KOPT-K1 (cell line): ENCODE measurements around the gene SLC9C1.
A peak's percentile ranks its signal among the peaks of the same experiment; 100 is the strongest.

Source experiments
- H3K27ac ChIP-seq: fragments of 200-600 bp; sonication (generic); 2 replicates; pipeline ENCODE4 v1.5.1; 2016; ENCODE audit warnings: antibody characterized with exemption, mild to moderate bottlenecking, low read depth, low read length; ENCODE audit not compliant: poor library complexity, severe bottlenecking
- H3K36me3 ChIP-seq: fragments of 200-600 bp; sonication (generic); 2 replicates; pipeline ENCODE4 v1.5.1; 2017; ENCODE audit warnings: antibody characterized with exemption, mild to moderate bottlenecking, low read length, moderate library complexity; ENCODE audit not compliant: insufficient read depth
- H3K9me3 ChIP-seq: fragments of 200-600 bp; sonication (generic); 2 replicates; pipeline ENCODE4 v1.5.1; 2017; ENCODE audit warnings: antibody characterized with exemption, low read length, mild to moderate bottlenecking; ENCODE audit not compliant: insufficient read depth, poor library complexity, severe bottlenecking

Gene SLC9C1

GRCh38 chr3:112293368-112294321, at the start of gene SLC9C1:
Gene SLC9C1 (minus strand): TSS chr3:112294216. CDS start chr3:112286791, 7,425 bp downstream.
- Histone ChIP-seq H3K36me3 (no peaks in the 10 kb centered on the region), H3K9me3 (peaks cover 10% of the 10 kb centered on the region), H3K27ac (peak within 1 kb of the TSS; percentile 81)

- H3K9me3 ChIP-seq, result no peaks in the 10 kb centered on the region
- no peak overlapping the region for H3K27ac ChIP-seq
- no peaks in the 10 kb centered on the region for H3K36me3 ChIP-seq
These were observed 47.4 kb upstream of the SLC9C1 start for GRCh38 chr3:112341386-112341785.

GRCh38 chr3:112339609-112340008, 45.6 kb upstream of the SLC9C1 start:
- Histone ChIP-seq H3K36me3 (no peaks in the 10 kb centered on the region), H3K9me3 (no peaks in the 10 kb centered on the region), H3K27ac (no peak overlapping the region)

GRCh38 chr3:112339134-112339533, 45.1 kb upstream of the SLC9C1 start:
- H3K27ac ChIP-seq, result no peak overlapping the region
- no peaks in the 10 kb centered on the region for H3K36me3 ChIP-seq
- H3K9me3 ChIP-seq, result no peaks in the 10 kb centered on the region

GRCh38 chr3:112338727-112339056, 44.7 kb upstream of the SLC9C1 start:
- no peaks in the 10 kb centered on the region for H3K9me3 ChIP-seq
- H3K36me3 ChIP-seq, result no peaks in the 10 kb centered on the region
- H3K27ac ChIP-seq, result no peak overlapping the region

GRCh38 chr3:112338021-112338726, 44.2 kb upstream of the SLC9C1 start:
- Histone ChIP-seq H3K36me3 (no peaks in the 10 kb centered on the region), H3K9me3 (peaks cover under 1% of the 10 kb centered on the region)

GRCh38 chr3:112335434-112335781, 41.4 kb upstream of the SLC9C1 start:
- no peak overlapping the region for H3K27ac ChIP-seq
- H3K9me3 ChIP-seq, result peaks cover 6% of the 10 kb centered on the region
- no peaks in the 10 kb centered on the region for H3K36me3 ChIP-seq

More at GRCh38 chr3:112338021-112338726, 44.2 kb upstream of the SLC9C1 start:
- H3K27ac ChIP-seq, result no peak overlapping the region

GRCh38 chr3:112334691-112335433, 40.8 kb upstream of the SLC9C1 start:
- Histone ChIP-seq H3K27ac (no peak overlapping the region), H3K36me3 (no peaks in the 10 kb centered on the region), H3K9me3 (peaks cover 6% of the 10 kb centered on the region)

- no peaks in the 10 kb centered on the region for H3K36me3 ChIP-seq
- peaks cover 6% of the 10 kb centered on the region for H3K9me3 ChIP-seq
- H3K27ac ChIP-seq, result no peak overlapping the region
These were observed 39.6 kb upstream of the SLC9C1 start for GRCh38 chr3:112333381-112334317.

GRCh38 chr3:112333002-112333380, 39.0 kb upstream of the SLC9C1 start, which contains the start of gene CD200:
Gene CD200 (plus strand): TSS chr3:112333156. CDS start chr3:112333213, 57 bp downstream.
- H3K27ac ChIP-seq, result no peak within 1 kb of the TSS

GRCh38 chr3:112331851-112332250, 37.8 kb upstream of the SLC9C1 start:
- H3K36me3 ChIP-seq, result no peaks in the 10 kb centered on the region
- H3K9me3 ChIP-seq, result peaks cover 6% of the 10 kb centered on the region

More at GRCh38 chr3:112333002-112333380, 39.0 kb upstream of the SLC9C1 start, which contains the start of gene CD200:
- Histone ChIP-seq H3K36me3 (no peaks in the 10 kb centered on the region), H3K9me3 (peaks cover 6% of the 10 kb centered on the region)

GRCh38 chr3:112327371-112327951, 33.4 kb upstream of the SLC9C1 start:
- Histone ChIP-seq H3K36me3 (no peaks in the 10 kb centered on the region), H3K27ac (no peak overlapping the region), H3K9me3 (no peaks in the 10 kb centered on the region)

More at GRCh38 chr3:112331851-112332250, 37.8 kb upstream of the SLC9C1 start:
- no peak overlapping the region for H3K27ac ChIP-seq

GRCh38 chr3:112321867-112322652, 28.0 kb upstream of the SLC9C1 start:
- Histone ChIP-seq H3K9me3 (peaks cover 6% of the 10 kb centered on the region), H3K27ac (no peak overlapping the region), H3K36me3 (no peaks in the 10 kb centered on the region)
